Ishikawa (cell line): Measurements from ENCODE around the gene MYLIP.

Source experiments
- CEBPB ChIP-seq: IDR thresholded peaks from 2 replicates; pipeline ENCODE4 v1.6.1; 2012
- CREB1 ChIP-seq: IDR thresholded peaks from 2 replicates; pipeline ENCODE4 v1.6.1; 2012; ENCODE audit warnings: low read depth
- EGR1 ChIP-seq: IDR thresholded peaks from 2 replicates; pipeline ENCODE4 v1.6.1; 2012
- EP300 ChIP-seq: IDR thresholded peaks from 2 replicates; pipeline ENCODE4 v1.6.1; 2012; ENCODE audit warnings: borderline replicate concordance
- FOXM1 ChIP-seq: IDR thresholded peaks from 2 replicates; pipeline ENCODE4 v1.6.1; 2012; ENCODE audit warnings: low read depth, borderline replicate concordance
- MAX ChIP-seq: IDR thresholded peaks from 2 replicates; pipeline ENCODE4 v1.6.1; 2012
- NFIC ChIP-seq: IDR thresholded peaks from 2 replicates; pipeline ENCODE4 v1.6.1; 2012
- RAD21 ChIP-seq: IDR thresholded peaks from 2 replicates; pipeline ENCODE4 v1.6.1; 2012; ENCODE audit warnings: low read depth
- REST ChIP-seq: IDR thresholded peaks from 2 replicates; pipeline ENCODE4 v1.6.1; 2012; ENCODE audit warnings: low read depth, mild to moderate bottlenecking
- TAF1 ChIP-seq: IDR thresholded peaks from 2 replicates; pipeline ENCODE4 v1.6.1; 2012; ENCODE audit warnings: low read depth, mild to moderate bottlenecking
- USF1 ChIP-seq: IDR thresholded peaks from 2 replicates; pipeline ENCODE4 v1.6.1; 2012
- YY1 ChIP-seq: IDR thresholded peaks from 2 replicates; pipeline ENCODE4 v1.6.1; 2012; ENCODE audit warnings: low read depth
- ZBTB7A ChIP-seq: IDR thresholded peaks from 2 replicates; pipeline ENCODE4 v1.6.1; 2012; ENCODE audit warnings: low read depth

GRCh38 chr6:16149305-16149704 lies 20.4 kb downstream of the MYLIP start:
- TF ChIP-seq MAX = no peak
- no peak for TF ChIP-seq RAD21
- no peak for TF ChIP-seq EP300
- TF ChIP-seq YY1 = no peak
- no peak for TF ChIP-seq CREB1
- TF ChIP-seq REST = no peak
- no peak for TF ChIP-seq USF1
- no peak for TF ChIP-seq FOXM1
- TF ChIP-seq EGR1 = no peak
- no peak for TF ChIP-seq CEBPB
- TF ChIP-seq NFIC = no peak
- no peak for TF ChIP-seq TAF1
- TF ChIP-seq ZBTB7A = no peak
